ENCODE measurements around the gene PPP6R1.

- TF ChIP-seq, protein P1, sequence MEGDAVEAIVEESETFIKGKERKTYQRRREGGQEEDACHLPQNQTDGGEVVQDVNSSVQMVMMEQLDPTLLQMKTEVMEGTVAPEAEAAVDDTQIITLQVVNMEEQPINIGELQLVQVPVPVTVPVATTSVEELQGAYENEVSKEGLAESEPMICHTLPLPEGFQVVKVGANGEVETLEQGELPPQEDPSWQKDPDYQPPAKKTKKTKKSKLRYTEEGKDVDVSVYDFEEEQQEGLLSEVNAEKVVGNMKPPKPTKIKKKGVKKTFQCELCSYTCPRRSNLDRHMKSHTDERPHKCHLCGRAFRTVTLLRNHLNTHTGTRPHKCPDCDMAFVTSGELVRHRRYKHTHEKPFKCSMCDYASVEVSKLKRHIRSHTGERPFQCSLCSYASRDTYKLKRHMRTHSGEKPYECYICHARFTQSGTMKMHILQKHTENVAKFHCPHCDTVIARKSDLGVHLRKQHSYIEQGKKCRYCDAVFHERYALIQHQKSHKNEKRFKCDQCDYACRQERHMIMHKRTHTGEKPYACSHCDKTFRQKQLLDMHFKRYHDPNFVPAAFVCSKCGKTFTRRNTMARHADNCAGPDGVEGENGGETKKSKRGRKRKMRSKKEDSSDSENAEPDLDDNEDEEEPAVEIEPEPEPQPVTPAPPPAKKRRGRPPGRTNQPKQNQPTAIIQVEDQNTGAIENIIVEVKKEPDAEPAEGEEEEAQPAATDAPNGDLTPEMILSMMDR (IDR thresholded peaks at IDR 0.05), result no peak
- TF ChIP-seq POLR2A (IDR thresholded peaks at IDR 0.05) (no peak), POLR2AphosphoS5 (IDR thresholded peaks at IDR 0.05) (no peak)
Measured at GRCh38 chr19:55186080-55186479, 72.7 kb downstream of the PPP6R1 start.
